Measurements from ENCODE around the gene RSPH10B. TPM values are rescaled to one million over a fixed set of nuclear protein-coding genes. Genes with fewer than 3 reads are reported as not detected.
"Not testable (repeated sequence)": the region's sequence is repeated elsewhere in the genome, so short reads cannot be mapped to it uniquely, and the experiment has no call there.

RSPH10B gene
- total RNA-seq, 1 experiment from 2014 or later: not detected

GRCh38 chr7:5973580-5973979 is 3.1 kb upstream of the RSPH10B start:
- not testable (repeated sequence) for H3K4me1 ChIP-seq (replicated peaks); H3K36me3 ChIP-seq; H3K27me3 ChIP-seq (replicated peaks); H3K9me3 ChIP-seq (replicated peaks); H3K4me3 ChIP-seq; DNase-seq (ENCODE audit: low read depth in 1 of 2, low spot score in 2 of 2); H3K27ac ChIP-seq

- not testable (repeated sequence) for DNase-seq (ENCODE audit: low read depth in 1 of 2, low spot score in 2 of 2); H3K9me3 ChIP-seq (replicated peaks)
Measured at GRCh38 chr7:5963810-5964209, 6.7 kb downstream of the RSPH10B start.

GRCh38 chr7:5963205-5963604 is 7.3 kb downstream of the RSPH10B start:
- H3K27me3 ChIP-seq (replicated peaks); H3K27ac ChIP-seq; H3K4me1 ChIP-seq (replicated peaks); DNase-seq (ENCODE audit: low read depth in 1 of 2, low spot score in 2 of 2); H3K36me3 ChIP-seq; H3K4me3 ChIP-seq; H3K9me3 ChIP-seq (replicated peaks): not testable (repeated sequence)

More at GRCh38 chr7:5963810-5964209, 6.7 kb downstream of the RSPH10B start:
- not testable (repeated sequence) for H3K36me3 ChIP-seq; H3K4me1 ChIP-seq (replicated peaks); H3K4me3 ChIP-seq; H3K27ac ChIP-seq; H3K27me3 ChIP-seq (replicated peaks)

GRCh38 chr7:5934945-5935450 is 35.5 kb downstream of the RSPH10B start:
- not testable (repeated sequence) for H3K36me3 ChIP-seq; H3K27ac ChIP-seq; H3K27me3 ChIP-seq (replicated peaks); H3K9me3 ChIP-seq (replicated peaks); DNase-seq (ENCODE audit: low read depth in 1 of 2, low spot score in 2 of 2); H3K4me1 ChIP-seq (replicated peaks); H3K4me3 ChIP-seq

- not testable (repeated sequence) for H3K36me3 ChIP-seq; DNase-seq (ENCODE audit: low read depth in 1 of 2, low spot score in 2 of 2); H3K4me3 ChIP-seq; H3K27me3 ChIP-seq (replicated peaks); H3K9me3 ChIP-seq (replicated peaks); H3K4me1 ChIP-seq (replicated peaks); H3K27ac ChIP-seq
Measured at GRCh38 chr7:5931905-5932644, 38.4 kb downstream of the RSPH10B start.

GRCh38 chr7:5931250-5931649 is 39.2 kb downstream of the RSPH10B start:
- H3K27me3 ChIP-seq (replicated peaks); H3K27ac ChIP-seq; H3K36me3 ChIP-seq; H3K4me1 ChIP-seq (replicated peaks); H3K9me3 ChIP-seq (replicated peaks); H3K4me3 ChIP-seq: not testable (repeated sequence)
- peak in 1 of 2 experiments; percentile 45 for DNase-seq (ENCODE audit: low read depth in 1 of 2, low spot score in 2 of 2)

- not testable (repeated sequence) for H3K4me1 ChIP-seq (replicated peaks); H3K27me3 ChIP-seq (replicated peaks); DNase-seq (ENCODE audit: low read depth in 1 of 2, low spot score in 2 of 2); H3K9me3 ChIP-seq (replicated peaks); H3K36me3 ChIP-seq; H3K27ac ChIP-seq; H3K4me3 ChIP-seq
Measured at GRCh38 chr7:5930290-5930689, 40.2 kb downstream of the RSPH10B start.

- not testable (repeated sequence) for DNase-seq (ENCODE audit: low read depth in 1 of 2, low spot score in 2 of 2); H3K9me3 ChIP-seq (replicated peaks); H3K27me3 ChIP-seq (replicated peaks); H3K36me3 ChIP-seq; H3K27ac ChIP-seq; H3K4me3 ChIP-seq; H3K4me1 ChIP-seq (replicated peaks)
Measured at GRCh38 chr7:5926263-5926870, 44.1 kb downstream of the RSPH10B start.

GRCh38 chr7:5924630-5925029 is 45.9 kb downstream of the RSPH10B start:
- not testable (repeated sequence) for H3K4me1 ChIP-seq (replicated peaks)

GRCh38 chr7:5924180-5924579 is 46.3 kb downstream of the RSPH10B start:
- H3K27me3 ChIP-seq (replicated peaks); DNase-seq (ENCODE audit: low read depth in 1 of 2, low spot score in 2 of 2): not testable (repeated sequence)

More at GRCh38 chr7:5924630-5925029, 45.9 kb downstream of the RSPH10B start:
- not testable (repeated sequence) for H3K27ac ChIP-seq; H3K4me3 ChIP-seq; DNase-seq (ENCODE audit: low read depth in 1 of 2, low spot score in 2 of 2); H3K9me3 ChIP-seq (replicated peaks); H3K36me3 ChIP-seq; H3K27me3 ChIP-seq (replicated peaks)

GRCh38 chr7:5916529-5916928 is 54.0 kb downstream of the RSPH10B start:
- not testable (repeated sequence) for H3K27me3 ChIP-seq (replicated peaks); DNase-seq (ENCODE audit: low read depth in 1 of 2, low spot score in 2 of 2); H3K9me3 ChIP-seq (replicated peaks); H3K4me3 ChIP-seq; H3K27ac ChIP-seq; H3K36me3 ChIP-seq; H3K4me1 ChIP-seq (replicated peaks)

More at GRCh38 chr7:5924180-5924579, 46.3 kb downstream of the RSPH10B start:
- H3K4me1 ChIP-seq (replicated peaks); H3K36me3 ChIP-seq; H3K9me3 ChIP-seq (replicated peaks); H3K27ac ChIP-seq; H3K4me3 ChIP-seq: not testable (repeated sequence)

- H3K36me3 ChIP-seq; H3K27me3 ChIP-seq (replicated peaks); H3K9me3 ChIP-seq (replicated peaks); H3K4me1 ChIP-seq (replicated peaks); DNase-seq (ENCODE audit: low read depth in 1 of 2, low spot score in 2 of 2); H3K27ac ChIP-seq; H3K4me3 ChIP-seq: not testable (repeated sequence)
Measured at GRCh38 chr7:5908835-5909234, 61.7 kb downstream of the RSPH10B start.

GRCh38 chr7:5904726-5905125 is 65.8 kb downstream of the RSPH10B start:
- H3K4me1 ChIP-seq (replicated peaks): not testable (repeated sequence)

GRCh38 chr7:5903002-5903401 is 67.5 kb downstream of the RSPH10B start:
- H3K4me1 ChIP-seq (replicated peaks); H3K27me3 ChIP-seq (replicated peaks); H3K4me3 ChIP-seq; H3K27ac ChIP-seq; H3K36me3 ChIP-seq; H3K9me3 ChIP-seq (replicated peaks): not testable (repeated sequence)
- peak in 1 of 2 experiments; percentile 5 for DNase-seq (ENCODE audit: low read depth in 1 of 2, low spot score in 2 of 2)

More at GRCh38 chr7:5904726-5905125, 65.8 kb downstream of the RSPH10B start:
- not testable (repeated sequence) for H3K4me3 ChIP-seq; H3K27ac ChIP-seq; DNase-seq (ENCODE audit: low read depth in 1 of 2, low spot score in 2 of 2); H3K36me3 ChIP-seq; H3K9me3 ChIP-seq (replicated peaks); H3K27me3 ChIP-seq (replicated peaks)

Measured in SJSA1 (cell line).